ENCODE data around the gene CPE.
"Not testable (repeated sequence)": the region's sequence is repeated elsewhere in the genome, so short reads cannot be mapped to it uniquely, and the experiment has no call there.

The CPE gene

GRCh38 chr4:165378745-165379677 lies at the start of gene CPE:
Gene CPE (plus strand): TSS chr4:165379008. CDS start chr4:165379222, 214 bp downstream.
- peak in 55 of 56 donors; percentile 3 to 88 (median 74) for DNase-seq

GRCh38 chr4:165330071-165330470 lies 48.7 kb upstream of the CPE start:
- DNase-seq = no peak

- no peak for DNase-seq
Observed at GRCh38 chr4:165330666-165331065, 48.1 kb upstream of the CPE start.

GRCh38 chr4:165331359-165331758 lies 47.4 kb upstream of the CPE start:
- DNase-seq = no peak

- no peak for DNase-seq
Observed at GRCh38 chr4:165331823-165332222, 47.0 kb upstream of the CPE start.

- DNase-seq = no peak
Observed at GRCh38 chr4:165332502-165332901, 46.3 kb upstream of the CPE start.

GRCh38 chr4:165335163-165335703 lies 43.6 kb upstream of the CPE start:
- DNase-seq = no peak

- no peak for DNase-seq
Observed at GRCh38 chr4:165336743-165337142, 42.1 kb upstream of the CPE start.

- DNase-seq = not testable (repeated sequence)
Observed at GRCh38 chr4:165342340-165342739, 36.5 kb upstream of the CPE start.

GRCh38 chr4:165343353-165344191 lies 35.2 kb upstream of the CPE start:
- peak in 3 of 56 donors; percentile 11 to 28 (median 26) for DNase-seq

GRCh38 chr4:165345666-165346417 lies 33.0 kb upstream of the CPE start:
- DNase-seq = peak in 3 of 56 donors; percentile 9 to 24 (median 9)

- peak in 4 of 56 donors; percentile 10 to 13 (median 12) for DNase-seq
Observed at GRCh38 chr4:165347647-165348569, 30.9 kb upstream of the CPE start.

- DNase-seq = no peak
Observed at GRCh38 chr4:165351359-165352130, 27.3 kb upstream of the CPE start.

- DNase-seq = peak in 23 of 56 donors; percentile 1 to 42 (median 13)
Observed at GRCh38 chr4:165355900-165356300, 22.9 kb upstream of the CPE start.

- DNase-seq = no peak
Observed at GRCh38 chr4:165359506-165359905, 19.3 kb upstream of the CPE start.

- DNase-seq = no peak
Observed at GRCh38 chr4:165360041-165360695, 18.6 kb upstream of the CPE start.

GRCh38 chr4:165360985-165361670 lies 17.7 kb upstream of the CPE start:
- peak in 1 of 56 donors; percentile 2 for DNase-seq

GRCh38 chr4:165361810-165362209 lies 17.0 kb upstream of the CPE start:
- DNase-seq = no peak

Measured in nucleus accumbens (tissue), 56 donors.